HEK293T (cell line): Measurements from ENCODE around the gene SP3.

ENCODE experiments used
- ARNT ChIP-seq: fragments of 450-650 bp; IDR thresholded peaks from 2 replicates; pipeline ENCODE4 v1.6.1; 2017; ENCODE audit warnings: mild to moderate bottlenecking
- BHLHE40 ChIP-seq: fragments of 450-650 bp; IDR thresholded peaks from 2 replicates; pipeline ENCODE4 v1.6.1; 2016; ENCODE audit warnings: mild to moderate bottlenecking, moderate library complexity, borderline replicate concordance
- ELF4 ChIP-seq: fragments of 450-650 bp; IDR thresholded peaks from 2 replicates; pipeline ENCODE4 v1.6.1; 2017; ENCODE audit warnings: antibody characterized with exemption
- FOXA1 ChIP-seq: fragments of 450-650 bp; IDR thresholded peaks from 2 replicates; pipeline ENCODE4 v1.6.1; 2016; ENCODE audit warnings: mild to moderate bottlenecking
- FOXK2 ChIP-seq: fragments of 450-650 bp; IDR thresholded peaks from 2 replicates; pipeline ENCODE4 v1.6.1; 2016; ENCODE audit warnings: mild to moderate bottlenecking
- FOXM1 ChIP-seq: fragments of 450-650 bp; IDR thresholded peaks from 2 replicates; pipeline ENCODE4 v1.6.1; 2017; ENCODE audit warnings: mild to moderate bottlenecking, borderline replicate concordance
- L3MBTL2 ChIP-seq: fragments of 450-650 bp; conservative IDR thresholded peaks from 2 replicates; pipeline ENCODE4 v1.6.1; 2016; ENCODE audit warnings: mild to moderate bottlenecking
- NFRKB ChIP-seq: fragments of 450-650 bp; IDR thresholded peaks from 2 replicates; pipeline ENCODE4 v1.6.1; 2016; ENCODE audit warnings: mild to moderate bottlenecking, moderate library complexity
- SP1 ChIP-seq: fragments of 450-650 bp; IDR thresholded peaks from 2 replicates; pipeline ENCODE4 v1.6.1; 2017

DNA sequence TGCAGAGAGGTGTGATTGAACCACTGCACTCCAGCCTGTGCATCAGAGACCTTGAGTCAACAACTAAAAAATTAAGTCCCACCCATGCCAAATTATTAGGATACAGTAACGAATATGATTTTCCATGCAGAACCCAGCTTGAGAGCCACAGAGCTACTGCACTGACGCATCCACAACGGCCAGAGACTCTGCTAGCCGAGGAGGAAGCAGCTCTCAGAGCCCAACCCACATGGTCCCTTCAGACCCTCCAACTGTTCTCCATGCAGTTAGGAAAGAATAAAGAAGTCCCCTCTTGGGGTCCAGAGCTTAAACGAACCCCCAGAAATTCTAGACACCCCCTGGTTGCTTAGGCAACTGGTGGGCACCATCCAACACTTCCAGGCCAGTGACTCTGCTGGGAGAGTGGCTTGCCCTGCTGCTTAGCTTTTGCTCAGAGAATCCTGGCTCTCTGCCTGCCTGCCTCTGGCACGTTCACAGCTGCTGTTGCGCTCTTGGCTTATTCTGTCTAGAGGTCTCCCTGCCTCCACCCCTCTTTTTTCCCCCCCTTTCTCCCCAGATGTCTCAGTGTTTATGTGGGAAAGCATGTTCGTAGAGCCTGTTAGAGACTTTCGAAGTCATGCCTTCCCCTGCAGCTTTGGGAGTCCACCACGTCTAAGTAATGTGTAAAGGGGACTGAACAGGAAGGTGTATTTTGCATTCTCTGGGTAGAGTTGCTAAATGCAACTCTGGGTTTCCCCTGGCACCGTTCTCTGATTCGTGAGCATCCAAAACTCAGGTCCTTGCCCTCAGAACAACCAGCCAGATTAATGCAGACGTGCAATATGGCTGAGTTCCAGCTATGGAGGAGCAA is 26.0 kb upstream of the SP3 start:
- no peak for TF ChIP-seq ELF4
- TF ChIP-seq L3MBTL2 = no peak
- no peak for TF ChIP-seq NFRKB
- TF ChIP-seq FOXM1 = no peak
- TF ChIP-seq FOXK2 = no peak
- TF ChIP-seq BHLHE40 = no peak
- no peak for TF ChIP-seq SP1
- no peak for TF ChIP-seq FOXA1
- no peak for TF ChIP-seq ARNT
